B cell (primary cell): ENCODE results near the gene CISD1. TPM values are rescaled to one million over a fixed set of nuclear protein-coding genes. Genes with fewer than 3 reads are reported as not detected.

Source experiments
- ATAC-seq: fragments of 200-7000 bp; cut with Tn5 transposase; one replicate; pipeline ENCODE4 v1.10.0; 2021; ENCODE audit warnings: low read depth, mild to moderate bottlenecking, moderate number of reproducible peaks, moderate library complexity
- CTCF ChIA-PET: fragments of 350-600 bp; sonication (Branson Sonifier 250); formaldehyde crosslinking; loops from one replicate; lab custom pipeline; 2021; ENCODE audit warnings: antibody characterized with exemption, inconsistent platforms; lab: Charles Lee
- POLR2A ChIA-PET: fragments of 350-600 bp; sonication (Branson Sonifier 250); formaldehyde crosslinking; loops from one replicate; lab custom pipeline; 2021; ENCODE audit warnings: antibody characterized with exemption; lab: Charles Lee
- DNase-seq: peaks from one replicate; pipeline ENCODE4 v3.0.0; 2013
- H2AFZ ChIP-seq: 2 replicates; pipeline ENCODE4 v1.6.1; 2012; ENCODE audit warnings: mild to moderate bottlenecking, low read depth, low read length; ENCODE audit not compliant: insufficient read depth, poor library complexity, severe bottlenecking
- H3K27ac ChIP-seq, 2 donors: 1 replicate in 1 of 2; 2 replicates in 1 of 2; pipeline ENCODE4 v1.5.1; 2012 to 2013; ENCODE audit warnings: low read length in 2 of 2, mild to moderate bottlenecking in 2 of 2, moderate library complexity in 1 of 2
- H3K27me3 ChIP-seq, 4 experiments: fragments of 200-600 bp in 1 of 4; sonication (generic) in 1 of 4; replicated peaks in 1 of 4; 1 replicate in 2 of 4; 2 replicates in 2 of 4; pipeline versions ENCODE4 v1.6.1 to v1.7.0; 2013 to 2016; ENCODE audit warnings: low read length in 3 of 4, mild to moderate bottlenecking in 2 of 4, mixed read lengths in 1 of 4, moderate library complexity in 1 of 4; ENCODE audit not compliant: insufficient read depth in 4 of 4, control insufficient read depth in 3 of 4; ENCODE audit errors: control extremely low read depth in 1 of 4
- H3K36me3 ChIP-seq, 2 experiments: replicated peaks in 1 of 2; 1 replicate in 1 of 2; 2 replicates in 1 of 2; pipeline versions ENCODE4 v1.6.1 to v1.7.1; 2013; ENCODE audit warnings: low read length in 1 of 2; ENCODE audit not compliant: insufficient read depth in 2 of 2, control insufficient read depth in 1 of 2; ENCODE audit errors: control extremely low read depth in 1 of 2, extremely low read depth in 1 of 2
- H3K4me1 ChIP-seq, 2 donors: fragments of 200-600 bp in 1 of 2; sonication (generic) in 1 of 2; 1 replicate in 1 of 2; 2 replicates in 1 of 2; pipeline versions ENCODE4 v1.5.1 to v1.6.1; 2013 to 2017; ENCODE audit warnings: low read length in 2 of 2; ENCODE audit not compliant: control insufficient read depth in 2 of 2, insufficient read depth in 2 of 2
- H3K4me2 ChIP-seq: replicated peaks from 2 replicates; pipeline ENCODE3; 2012; ENCODE audit warnings: mild to moderate bottlenecking, low read depth, low read length; ENCODE audit not compliant: poor library complexity, severe bottlenecking
- H3K4me3 ChIP-seq, 5 experiments: fragments of 200-600 bp in 1 of 5; sonication (generic) in 1 of 5; 1 replicate in 3 of 5; 2 replicates in 2 of 5; pipeline versions ENCODE4 v1.5.1 to v1.7.0; 2011 to 2016; ENCODE audit warnings: low read length in 4 of 5, mild to moderate bottlenecking in 4 of 5, low read depth in 2 of 5, control low read depth in 1 of 5, moderate library complexity in 1 of 5; ENCODE audit not compliant: insufficient read depth in 1 of 5; ENCODE audit errors: control extremely low read depth in 1 of 5, extremely low read depth in 1 of 5
- H3K79me2 ChIP-seq: fragments of 200-600 bp; sonication (generic); one replicate; pipeline ENCODE4 v1.6.0; 2016; ENCODE audit warnings: low read length; ENCODE audit not compliant: control insufficient read depth, insufficient read depth
- H3K9ac ChIP-seq: fragments of 200-600 bp; sonication (generic); 2 replicates; pipeline ENCODE4 v1.6.1; 2017; ENCODE audit warnings: mild to moderate bottlenecking, low read length, moderate library complexity
- H3K9me3 ChIP-seq, 3 donors: one replicate each; pipeline versions ENCODE4 v1.6.1 to v1.7.1; 2013; ENCODE audit warnings: low read length in 2 of 3; ENCODE audit not compliant: control insufficient read depth in 2 of 3, insufficient read depth in 1 of 3; ENCODE audit errors: control extremely low read depth in 1 of 3
- H4K20me1 ChIP-seq: 2 replicates; pipeline ENCODE4 v1.6.0; 2012; ENCODE audit warnings: mild to moderate bottlenecking, low read length; ENCODE audit not compliant: insufficient read depth, control insufficient read depth, poor library complexity, severe bottlenecking
- H3K27ac Mint-ChIP-seq: one replicate; pipeline ENCODE4 v1.8.0; 2021; ENCODE audit warnings: mixed read lengths
- H3K27me3 Mint-ChIP-seq: one replicate; pipeline ENCODE4 v1.8.0; 2021; ENCODE audit warnings: mixed read lengths
- H3K4me1 Mint-ChIP-seq: one replicate; pipeline ENCODE4 v1.8.0; 2021; ENCODE audit warnings: mixed read lengths
- H3K4me3 Mint-ChIP-seq: one replicate; pipeline ENCODE4 v1.8.0; 2021; ENCODE audit warnings: mixed read lengths
- H3K9me3 Mint-ChIP-seq: one replicate; pipeline ENCODE4 v1.8.0; 2022; ENCODE audit warnings: mixed read lengths; ENCODE audit not compliant: insufficient read depth
- CTCF ChIP-seq: fragments of 200-600 bp; IDR thresholded peaks from one replicate; pipeline ENCODE4 v1.8.0; 2022; ENCODE audit warnings: antibody characterized with exemption, mild to moderate bottlenecking
- EZH2 ChIP-seq: IDR thresholded peaks from 2 replicates; pipeline ENCODE4 v1.6.1; 2012; ENCODE audit warnings: borderline replicate concordance, low read depth, mild to moderate bottlenecking, moderate library complexity, low read length; ENCODE audit not compliant: insufficient read depth, poor library complexity, severe bottlenecking
- WGBS: methylation state at CpG from one replicate; pipeline ENCODE4 v1.1.5; 2013; ENCODE audit warnings: missing lambda C conversion rate; ENCODE audit not compliant: insufficient coverage; 5-methylcytosine and 5-hydroxymethylcytosine counted together
- intact Hi-C: fragments of 100-400 bp; cut with micrococcal nuclease; formaldehyde crosslinking; loops from one replicate; pipeline ENCODE4 v1.10.0; 2022
- polyA plus RNA-seq: library from polyadenylated mRNA; depleted of rRNA; stranded (reverse); fragments of >200 nt; gene quantifications from 2 replicates; pipeline ENCODE4 v1.2.3, GENCODE V29; 2012
- total RNA-seq, 2 donors: library from RNA; stranded (reverse); fragments of 120-200 nt in 1 of 2; gene quantifications; 1 replicate in 1 of 2; 2 replicates in 1 of 2; pipeline versions ENCODE4 v1.2.3 to v1.2.4, GENCODE V29; 2013 to 2022

CISD1 gene
- total and polyA plus RNA-seq, 2 donors (not counting 1 experiment from before 2014, with no cell fraction given), result 6.6 to 7.3 TPM

- Histone ChIP-seq H3K9ac (no peak overlapping the region), H3K4me3 (no peak overlapping the region), H2AFZ (no peak overlapping the region), H4K20me1 (no peaks in the 10 kb centered on the region), H3K27ac (no peak overlapping the region), H3K9me3 (no peaks in the 10 kb centered on the region), H3K79me2 (no peaks in the 10 kb centered on the region), H3K4me2 (no peak overlapping the region), H3K36me3 (no peaks in the 10 kb centered on the region), H3K4me1 (no peaks in the 10 kb centered on the region), H3K27me3 (peaks cover 0 to 12% (median 6%) of the 10 kb centered on the region in 4 experiments)
- WGBS, result no CpG with 5 or more reads among the region's 2 CpGs
- no peak for ATAC-seq
- ChIA-PET CTCF (interaction anchor here (0.9 to 1.3 kb wide), 2 partner anchors 11 to 93 kb away, joined by 3 to 5 read pairs; no protein-coding TSS in a partner anchor), POLR2A (no interaction called here)
- Mint-ChIP-seq H3K27ac (no peak overlapping the region), H3K9me3 (no peaks in the 10 kb centered on the region), H3K4me1 (peaks cover 3% of the 10 kb centered on the region), H3K4me3 (no peak overlapping the region), H3K27me3 (peaks cover 35% of the 10 kb centered on the region)
- no peak for TF ChIP-seq EZH2
- no peak for DNase-seq
- intact Hi-C loops, result no loop called here
Measured at GRCh38 chr10:58302254-58302653, 33.3 kb downstream of the CISD1 start.

- WGBS, result no CpG with 5 or more reads among the region's 3 CpGs
- intact Hi-C loops, result no loop called here
- Histone ChIP-seq H3K27me3 (peaks cover 0 to 14% (median 8%) of the 10 kb centered on the region in 4 experiments), H3K4me2 (no peak overlapping the region), H3K4me3 (no peak overlapping the region), H3K9ac (no peak overlapping the region), H3K27ac (no peak overlapping the region), H3K36me3 (no peaks in the 10 kb centered on the region), H3K9me3 (no peaks in the 10 kb centered on the region), H3K4me1 (no peaks in the 10 kb centered on the region), H3K79me2 (no peaks in the 10 kb centered on the region), H2AFZ (no peak overlapping the region), H4K20me1 (no peaks in the 10 kb centered on the region)
- ChIA-PET POLR2A (no interaction called here), CTCF (interaction anchor here (1.1 to 4.1 kb wide), 4 partner anchors 12 to 127 kb away, joined by 3 to 23 read pairs (median 7); no protein-coding TSS in a partner anchor)
- Mint-ChIP-seq H3K27ac (no peak overlapping the region), H3K9me3 (no peaks in the 10 kb centered on the region), H3K27me3 (peaks cover 46% of the 10 kb centered on the region), H3K4me1 (peaks cover 3% of the 10 kb centered on the region), H3K4me3 (no peak overlapping the region)
- ATAC-seq (no peak), DNase-seq (no peak)
- TF ChIP-seq EZH2 (no peak), CTCF (no peak)
Measured at GRCh38 chr10:58304099-58304633, 35.2 kb downstream of the CISD1 start.
